ENCODE results near the gene TUBGCP3.
"Not testable (repeated sequence)": the region's sequence is repeated elsewhere in the genome, so short reads cannot be mapped to it uniquely, and the experiment has no call there.

The TUBGCP3 gene

DNA sequence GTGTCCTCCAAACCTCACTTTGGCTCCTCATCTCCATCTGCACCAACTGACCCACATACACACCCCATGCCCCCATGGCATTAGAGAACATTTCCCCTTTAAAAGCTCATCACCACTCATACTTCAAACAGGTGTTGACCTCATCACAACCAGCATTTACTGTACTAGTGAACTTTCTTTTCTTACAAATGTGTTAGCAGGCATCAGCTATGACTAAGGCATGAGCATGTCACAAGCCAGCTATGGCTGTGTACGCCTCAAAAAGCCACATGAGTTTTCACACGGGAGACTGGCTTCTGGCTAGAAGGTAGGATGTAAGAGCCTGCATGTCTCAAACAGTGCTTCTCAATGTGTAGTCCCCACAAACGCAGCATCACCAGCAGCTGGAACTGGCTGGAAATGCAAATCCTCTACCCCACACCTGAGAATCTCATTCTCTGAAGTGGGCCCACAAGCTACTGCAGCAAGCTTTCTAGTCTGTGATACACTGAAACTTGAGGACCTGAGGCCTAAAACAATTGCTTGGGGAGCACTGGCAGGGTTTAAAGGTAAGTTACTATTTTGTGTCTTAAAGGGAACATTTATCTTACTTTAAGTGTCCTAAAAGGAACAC is 66.8 kb downstream of the TUBGCP3 start:
- DNase-seq = no peak

- DNase-seq = no peak
Observed at GRCh38 chr13:112519517-112520060, 68.4 kb downstream of the TUBGCP3 start.

DNA sequence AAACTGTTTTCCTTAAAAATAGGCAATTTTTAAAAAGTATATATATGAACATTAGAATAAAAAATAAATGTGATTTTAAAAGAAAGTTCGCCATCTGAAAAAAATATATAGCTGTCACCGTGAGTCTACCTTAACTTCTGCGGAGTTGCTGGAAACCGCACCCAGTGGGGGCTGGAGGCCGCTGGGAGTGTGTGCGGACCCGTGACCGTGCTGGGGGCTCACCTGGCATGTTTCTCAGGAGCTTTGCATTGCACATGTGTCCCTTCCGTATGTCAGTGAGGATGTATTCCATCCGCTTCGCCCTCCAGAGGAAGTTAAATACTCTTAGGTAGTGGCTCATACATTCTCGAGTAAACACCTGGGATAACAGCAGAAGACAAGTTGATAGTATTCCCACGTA is 71.7 kb downstream of the TUBGCP3 start:
- DNase-seq = no peak

DNA sequence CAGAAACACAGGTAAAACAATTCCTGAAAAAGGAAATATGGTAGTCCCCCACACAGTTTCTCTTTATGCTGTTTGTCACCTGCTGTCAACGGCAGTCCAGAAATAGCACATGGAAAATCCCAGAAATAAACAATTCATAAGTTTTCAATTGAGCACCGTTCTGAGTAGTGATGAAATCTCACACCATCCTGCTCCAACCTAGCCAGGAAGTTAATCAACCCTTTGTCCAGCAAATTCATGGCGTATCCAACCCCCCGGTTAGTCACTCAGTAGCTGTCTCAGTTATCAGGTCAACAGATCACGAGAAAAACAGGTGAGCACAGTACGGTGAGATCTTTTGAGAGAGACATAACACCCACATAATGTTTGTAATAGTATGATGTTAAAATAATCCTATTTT is 74.2 kb downstream of the TUBGCP3 start:
- no peak for DNase-seq

DNA sequence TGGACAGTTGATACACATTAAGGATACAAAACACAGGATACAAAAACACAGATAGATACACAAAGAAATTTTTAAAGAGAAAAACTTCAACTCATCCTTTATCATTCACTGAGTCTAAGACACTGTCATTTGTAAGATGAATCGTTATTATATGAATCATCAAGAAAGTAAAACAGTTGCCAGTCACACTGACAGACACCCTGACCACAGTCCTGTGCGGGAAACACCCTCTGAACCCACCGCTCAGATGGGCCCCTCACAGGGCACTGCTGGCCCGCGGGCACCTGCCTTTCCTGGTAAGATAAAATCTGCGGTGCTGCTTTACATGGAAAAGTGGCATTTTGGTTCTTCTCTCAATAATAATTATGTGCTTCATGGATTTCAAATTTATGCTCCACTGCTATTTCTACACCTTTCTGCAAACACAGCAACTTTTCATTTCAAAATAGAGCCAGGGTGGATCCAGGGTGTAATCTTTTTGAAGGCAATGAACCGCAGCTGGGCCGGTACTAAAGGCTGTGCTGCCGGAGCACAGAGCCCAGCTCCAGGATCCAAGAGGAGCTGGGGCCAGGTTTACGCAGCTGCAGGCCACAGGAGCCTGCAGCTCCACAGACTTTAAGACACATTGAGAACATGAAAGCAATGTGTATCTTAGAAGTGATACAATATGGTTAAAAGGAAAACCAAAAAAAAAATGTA is 76.8 kb downstream of the TUBGCP3 start:
- no peak for DNase-seq

- no peak for DNase-seq
Observed at GRCh38 chr13:112510002-112510780, 77.8 kb downstream of the TUBGCP3 start.

DNA sequence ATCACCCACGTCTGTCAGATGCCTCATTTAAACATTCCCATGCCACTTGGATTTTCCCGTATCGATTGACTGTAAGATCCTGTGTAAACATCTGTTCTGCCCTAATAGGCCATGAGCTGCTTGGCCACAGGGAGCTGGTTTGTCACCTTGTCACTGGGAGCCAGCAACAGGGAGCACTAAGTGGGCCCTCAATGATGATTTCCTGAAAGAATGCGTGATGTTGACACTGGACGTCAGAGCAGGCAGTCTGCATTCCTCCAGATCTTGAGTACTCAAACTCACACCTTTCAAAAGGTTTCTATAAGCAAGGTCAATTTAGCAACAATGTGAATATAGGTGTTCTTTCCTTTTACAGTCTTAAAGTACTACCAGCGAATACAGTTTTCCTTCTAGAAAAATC is 78.8 kb downstream of the TUBGCP3 start:
- no peak for DNase-seq

GRCh38 chr13:112506046-112506445 is 81.9 kb downstream of the TUBGCP3 start:
- DNase-seq = no peak

DNA sequence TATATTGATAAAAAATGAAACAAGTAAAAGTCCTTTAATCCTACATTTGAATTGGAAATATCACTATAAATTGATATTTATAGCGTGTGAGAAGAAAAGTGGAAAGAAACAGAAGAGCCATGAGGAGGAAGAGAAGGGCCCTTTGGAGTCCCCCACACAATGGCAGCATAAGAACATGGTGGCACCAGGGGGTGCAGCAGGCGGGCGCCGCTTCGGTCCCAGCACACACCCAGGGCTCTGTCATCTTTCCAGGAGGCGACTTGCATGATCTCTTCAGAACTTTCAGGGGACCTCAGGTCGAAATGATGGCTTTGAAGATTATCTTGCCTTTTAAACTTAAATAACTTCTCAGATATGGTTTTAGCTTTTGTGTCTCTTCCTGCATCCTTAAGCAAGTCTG is 91.8 kb downstream of the TUBGCP3 start:
- DNase-seq = no peak

DNA sequence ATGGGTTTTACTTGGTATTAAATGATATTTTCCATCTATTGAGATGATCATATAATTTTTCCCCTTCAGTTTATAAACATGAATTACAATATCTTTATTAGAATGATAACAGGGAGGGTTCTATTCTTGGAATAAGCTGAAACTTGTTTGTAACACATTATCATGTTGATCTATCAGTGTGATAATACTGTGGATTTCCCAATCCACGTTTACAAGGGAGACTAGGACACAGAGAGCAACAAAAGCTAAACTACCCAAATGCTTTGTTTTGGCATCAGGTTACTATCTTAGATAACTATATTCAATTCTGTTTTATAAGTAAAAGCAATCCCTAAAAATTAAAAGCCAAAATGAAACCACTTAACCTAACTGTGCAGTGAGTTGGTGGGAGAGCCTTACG is 92.5 kb downstream of the TUBGCP3 start:
- DNase-seq = no peak

DNA sequence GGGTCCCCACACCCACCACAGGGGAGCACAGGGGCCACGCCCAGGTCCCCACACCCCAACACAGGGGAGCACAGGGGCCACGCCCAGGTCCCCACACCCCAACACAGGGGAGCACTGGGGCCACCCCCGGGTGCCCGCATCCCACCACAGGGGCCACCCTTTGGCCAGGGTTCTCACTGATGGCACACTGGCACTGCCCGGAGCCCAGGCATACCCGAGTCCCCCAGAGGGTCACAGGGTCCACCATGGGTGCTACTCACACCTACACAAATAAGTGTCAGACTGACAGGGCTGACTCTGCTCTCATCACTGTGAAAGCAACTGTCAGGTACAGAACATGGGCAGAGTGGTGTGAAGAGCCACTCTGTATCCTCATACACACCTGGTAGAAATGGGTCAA is 98.8 kb downstream of the TUBGCP3 start:
- no peak for DNase-seq

DNA sequence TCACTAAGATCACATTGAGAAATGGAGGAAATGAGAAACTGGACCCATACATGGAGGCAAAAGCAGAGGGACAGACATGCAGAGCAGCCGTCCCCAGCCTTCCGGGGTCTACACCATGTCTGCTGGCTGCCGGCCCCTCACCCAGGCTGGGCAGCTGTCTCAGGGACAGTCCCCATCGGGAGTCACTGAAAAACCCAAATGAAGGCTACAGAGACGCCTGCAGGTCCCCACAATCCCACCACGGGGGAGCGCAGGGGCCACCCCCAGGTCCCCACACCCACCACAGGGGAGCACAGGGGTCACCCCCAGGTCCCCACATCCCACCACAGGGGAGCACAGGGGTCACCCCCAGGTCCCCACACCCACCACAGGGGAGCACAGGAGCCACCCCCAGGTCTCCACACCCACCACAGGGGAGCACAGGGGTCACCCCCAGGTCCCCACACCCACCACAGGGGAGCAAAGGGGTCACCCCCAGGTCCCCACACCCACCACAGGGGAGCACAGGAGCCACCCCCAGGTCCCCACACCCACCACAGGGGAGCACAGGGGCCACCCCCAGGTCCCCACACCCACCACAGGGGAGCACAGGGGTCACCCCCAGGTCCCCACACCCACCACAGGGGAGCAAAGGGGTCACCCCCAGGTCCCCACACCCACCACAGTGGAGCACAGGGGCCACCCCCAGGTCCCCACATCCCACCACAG is 99.5 kb downstream of the TUBGCP3 start:
- not testable (repeated sequence) for DNase-seq

DNA sequence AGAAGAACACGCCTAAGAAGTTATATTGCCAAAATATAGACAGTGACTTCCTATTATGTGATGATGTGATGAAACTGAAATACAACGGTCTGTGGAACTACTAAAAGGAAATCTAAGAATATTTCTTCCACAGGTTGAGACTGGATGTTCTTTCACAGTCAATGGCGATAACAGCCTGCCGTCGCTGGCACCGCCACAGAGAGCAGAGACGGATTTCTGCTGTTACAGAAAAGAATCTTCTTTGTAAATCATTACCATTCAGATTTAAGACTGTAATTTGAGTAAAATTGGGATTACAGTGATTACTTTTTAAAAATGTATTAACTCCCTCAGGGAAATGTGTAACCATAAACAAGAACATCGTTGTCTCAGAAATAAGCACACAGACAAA is 100.8 kb downstream of the TUBGCP3 start:
- no peak for DNase-seq

DNA sequence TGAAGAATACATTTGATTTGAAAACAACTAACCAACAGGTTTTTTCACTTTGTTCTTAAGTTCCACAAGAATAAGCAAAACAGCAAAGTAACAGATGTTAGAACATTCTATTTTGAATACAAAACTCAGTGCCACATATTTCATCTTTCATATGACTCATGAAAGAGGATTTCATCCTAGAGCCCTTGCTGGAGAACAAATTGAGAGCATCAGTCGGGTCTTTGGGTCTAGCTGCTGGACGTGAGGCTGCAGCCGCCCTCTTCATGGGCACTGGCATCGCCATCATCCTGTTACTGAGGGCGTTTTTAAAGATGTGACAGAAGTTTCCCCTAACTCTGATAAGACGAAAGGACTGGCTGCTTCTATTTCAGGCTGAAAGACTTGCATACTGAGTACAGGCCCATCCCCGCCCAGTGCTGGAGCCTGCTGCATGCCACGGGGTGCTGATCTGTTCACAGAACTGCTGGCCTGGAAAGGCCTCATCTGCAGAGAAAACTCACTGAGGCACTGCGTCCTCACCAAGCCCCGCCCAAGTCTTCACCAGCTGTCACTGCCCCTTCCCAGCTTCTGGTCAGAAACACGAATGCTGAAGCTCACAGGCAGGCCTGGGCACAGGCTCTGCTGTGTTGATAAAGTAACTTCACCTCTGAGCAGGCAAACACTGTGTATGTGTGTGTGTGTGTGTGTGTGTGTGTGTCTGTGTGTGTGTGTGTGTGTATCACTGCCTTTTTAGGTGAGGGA is 101.4 kb downstream of the TUBGCP3 start:
- no peak for DNase-seq

DNA sequence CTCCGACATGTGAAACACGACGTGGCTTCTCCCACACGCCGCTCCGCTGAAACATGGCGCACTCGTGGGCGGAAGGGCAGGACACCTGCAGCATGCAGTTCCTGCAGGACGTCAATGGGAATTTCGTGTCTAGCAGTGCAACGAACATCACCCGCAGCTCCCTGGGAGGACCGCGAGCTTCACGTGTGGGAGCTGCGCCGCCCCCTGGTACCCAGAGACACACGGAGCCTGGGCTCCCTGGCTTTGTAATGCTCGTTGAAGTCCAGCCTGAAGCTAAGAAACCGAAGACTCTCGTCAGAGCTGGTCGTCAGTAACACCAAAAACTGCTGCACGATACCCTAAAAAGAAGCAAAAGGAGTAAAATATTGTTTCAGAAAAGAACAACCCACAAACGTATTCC is 102.1 kb downstream of the TUBGCP3 start:
- DNase-seq = not testable (repeated sequence)

- DNase-seq = no peak
Observed at GRCh38 chr13:112483299-112483698, 104.7 kb downstream of the TUBGCP3 start.

DNA sequence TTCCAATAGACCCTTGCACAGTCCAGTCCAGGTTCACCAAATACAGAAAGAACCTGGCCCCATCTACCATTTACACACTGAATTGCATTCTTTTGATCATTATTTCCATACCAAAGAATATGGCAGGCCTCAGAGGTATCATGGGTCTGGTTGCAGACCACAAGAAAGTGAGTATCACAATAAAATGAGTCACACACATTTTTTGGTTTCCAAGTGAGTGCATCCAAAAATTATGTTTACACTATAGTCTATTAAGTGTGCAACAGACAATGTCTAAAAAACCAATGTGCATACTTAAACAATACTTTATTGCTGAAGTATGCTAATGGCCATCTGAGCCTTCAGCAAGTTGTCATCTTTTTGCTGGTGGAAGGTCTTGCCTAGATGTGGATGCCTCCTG is 106.5 kb downstream of the TUBGCP3 start:
- DNase-seq = no peak

DNA sequence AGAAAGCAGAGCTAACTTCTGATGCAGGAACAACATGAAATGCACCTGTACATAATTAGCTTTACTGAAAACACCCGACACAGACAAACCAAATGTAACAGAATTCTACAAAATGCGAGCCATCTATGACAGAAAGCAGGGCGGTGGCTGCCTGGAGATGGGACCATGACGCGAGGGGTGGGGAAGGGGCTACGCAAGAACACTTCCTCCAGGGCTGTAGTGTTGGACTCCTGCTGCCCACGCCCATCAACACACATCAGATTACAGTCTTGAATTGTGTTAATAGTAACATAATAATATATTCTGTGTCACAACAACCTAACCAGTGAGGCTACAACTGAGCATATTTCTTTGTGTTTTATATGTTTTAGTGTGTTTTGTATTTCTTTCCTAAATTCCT is 108.6 kb downstream of the TUBGCP3 start:
- no peak for DNase-seq

DNA sequence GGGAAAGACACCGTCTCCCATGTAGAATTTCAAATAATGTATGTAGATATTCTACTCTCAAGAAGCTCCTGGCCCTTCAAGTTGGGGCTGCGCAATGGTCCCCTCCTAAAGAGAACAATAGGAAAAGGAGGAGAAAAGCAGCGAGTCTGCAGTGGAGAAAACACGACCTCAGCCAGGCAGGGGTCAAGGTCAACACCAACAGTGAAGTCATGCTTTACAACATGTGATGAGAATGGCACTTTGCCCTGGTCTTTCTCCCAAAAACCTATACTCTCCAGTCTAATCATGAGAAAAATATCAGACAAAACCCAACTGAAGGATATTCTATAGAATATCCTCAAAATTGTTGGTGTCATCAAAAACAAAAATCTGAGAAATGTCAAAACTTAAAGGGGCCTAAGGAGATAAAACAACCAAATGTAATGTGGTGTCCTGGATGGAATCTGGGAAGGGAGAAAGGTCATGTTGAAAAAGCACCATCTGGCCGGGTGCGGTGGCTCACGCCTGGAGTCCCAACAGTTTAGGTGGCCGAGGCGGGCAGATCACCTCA is 110.8 kb downstream of the TUBGCP3 start:
- DNase-seq = no peak

DNA sequence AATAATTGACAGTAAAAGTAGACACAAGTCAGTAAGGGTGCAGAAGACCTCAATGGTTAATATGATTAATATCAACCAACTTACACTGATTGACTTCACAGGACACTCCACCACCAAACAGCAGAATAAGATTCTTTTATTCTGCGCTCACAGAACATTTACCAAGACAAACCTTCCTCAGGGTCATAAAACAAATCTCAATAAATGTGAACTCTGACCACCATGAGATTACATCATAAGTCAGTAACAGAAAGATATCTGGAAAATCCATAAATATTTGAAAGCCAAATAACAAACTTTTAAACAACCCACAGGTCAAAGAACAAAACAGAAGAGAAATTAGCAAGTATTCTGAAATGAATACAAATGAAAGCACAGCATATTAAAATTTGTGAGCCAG is 112.1 kb downstream of the TUBGCP3 start:
- no peak for DNase-seq

DNA sequence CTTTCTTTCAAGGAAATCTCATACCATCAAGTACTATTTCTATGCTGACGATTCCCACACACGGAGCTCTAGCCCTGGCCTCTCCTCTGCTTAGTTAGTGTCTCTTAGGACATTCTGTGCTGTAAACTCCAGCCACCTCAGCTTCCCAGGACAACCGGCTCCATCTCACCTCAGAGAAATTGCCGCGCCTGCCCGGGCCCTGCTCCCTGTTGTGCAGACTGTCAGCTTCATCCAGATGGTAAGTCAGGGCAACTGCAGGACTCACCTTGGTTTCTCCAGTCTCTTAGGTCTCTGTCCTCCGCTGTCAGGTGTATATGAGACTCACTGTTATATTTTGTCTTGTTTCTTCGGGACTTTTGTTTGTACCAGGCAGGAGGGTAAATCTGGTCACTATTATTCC is 113.1 kb downstream of the TUBGCP3 start:
- DNase-seq = no peak

DNA sequence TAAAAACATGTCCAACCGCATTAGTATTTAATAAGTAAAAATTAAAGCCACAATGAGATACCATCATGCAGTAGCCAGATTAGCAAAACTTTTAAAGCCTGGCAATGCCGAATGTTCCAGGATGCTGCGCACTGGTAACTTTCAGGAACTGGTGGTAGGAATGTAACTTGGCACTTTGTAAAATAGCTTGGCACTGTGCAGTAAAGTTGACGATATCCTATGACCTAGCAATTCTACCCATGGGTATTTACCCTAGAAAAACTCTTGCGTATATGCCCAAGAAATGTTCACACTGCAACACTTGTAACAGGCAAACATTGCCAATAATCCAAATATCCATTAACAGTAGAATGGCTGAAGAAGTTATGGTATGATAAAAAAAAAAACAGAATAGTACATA is 114.1 kb downstream of the TUBGCP3 start:
- no peak for DNase-seq

Measured in stimulated activated CD4-positive, alpha-beta T cell treated with anti-CD3 and anti-CD28 coated beads, Interleukin-12 subunit alpha, Interleukin-12 subunit beta, amount 100 ng/mL, for 4 hours (primary cell).